Neutrophil (primary cell): ENCODE data around the gene MTMR12.
"Not testable (repeated sequence)": the region's sequence is repeated elsewhere in the genome, so short reads cannot be mapped to it uniquely, and the experiment has no call there.

Source experiments
- H3K27ac ChIP-seq: fragments of 200-600 bp; sonication (generic); 2 replicates; pipeline ENCODE4 v1.5.1; 2016; ENCODE audit warnings: mild to moderate bottlenecking, moderate library complexity
- H3K27me3 ChIP-seq: fragments of 200-600 bp; sonication (generic); 2 replicates; pipeline ENCODE4 v1.6.0; 2016; ENCODE audit warnings: mild to moderate bottlenecking
- H3K36me3 ChIP-seq: fragments of 200-600 bp; sonication (generic); 2 replicates; pipeline ENCODE4 v1.5.1; 2017
- H3K4me1 ChIP-seq, 2 experiments: fragments of 200-600 bp in 1 of 2; sonication (generic) in 1 of 2; 1 replicate in 1 of 2; 2 replicates in 1 of 2; pipeline versions ENCODE4 v1.5.1 to v1.6.1; 2013 to 2016; ENCODE audit warnings: low read depth in 1 of 2, low read length in 1 of 2, mild to moderate bottlenecking in 1 of 2, moderate library complexity in 1 of 2; ENCODE audit not compliant: control insufficient read depth in 1 of 2, insufficient read depth in 1 of 2
- H3K4me3 ChIP-seq, 2 experiments: fragments of 200-600 bp in 1 of 2; sonication (generic) in 1 of 2; 1 replicate in 1 of 2; 2 replicates in 1 of 2; pipeline ENCODE4 v1.5.1; 2013 to 2016; ENCODE audit warnings: low read depth in 1 of 2, low read length in 1 of 2, mild to moderate bottlenecking in 1 of 2, moderate library complexity in 1 of 2
- H3K9me3 ChIP-seq: fragments of 200-600 bp; sonication (generic); 2 replicates; pipeline ENCODE4 v1.5.1; 2016
- TF ChIP-seq, protein P1 (sequence below): fragments of 200-600 bp; sonication (generic); IDR thresholded peaks from 2 replicates; pipeline ENCODE4 v1.5.1; 2016; ENCODE audit warnings: antibody characterized with exemption

Gene MTMR12

DNA sequence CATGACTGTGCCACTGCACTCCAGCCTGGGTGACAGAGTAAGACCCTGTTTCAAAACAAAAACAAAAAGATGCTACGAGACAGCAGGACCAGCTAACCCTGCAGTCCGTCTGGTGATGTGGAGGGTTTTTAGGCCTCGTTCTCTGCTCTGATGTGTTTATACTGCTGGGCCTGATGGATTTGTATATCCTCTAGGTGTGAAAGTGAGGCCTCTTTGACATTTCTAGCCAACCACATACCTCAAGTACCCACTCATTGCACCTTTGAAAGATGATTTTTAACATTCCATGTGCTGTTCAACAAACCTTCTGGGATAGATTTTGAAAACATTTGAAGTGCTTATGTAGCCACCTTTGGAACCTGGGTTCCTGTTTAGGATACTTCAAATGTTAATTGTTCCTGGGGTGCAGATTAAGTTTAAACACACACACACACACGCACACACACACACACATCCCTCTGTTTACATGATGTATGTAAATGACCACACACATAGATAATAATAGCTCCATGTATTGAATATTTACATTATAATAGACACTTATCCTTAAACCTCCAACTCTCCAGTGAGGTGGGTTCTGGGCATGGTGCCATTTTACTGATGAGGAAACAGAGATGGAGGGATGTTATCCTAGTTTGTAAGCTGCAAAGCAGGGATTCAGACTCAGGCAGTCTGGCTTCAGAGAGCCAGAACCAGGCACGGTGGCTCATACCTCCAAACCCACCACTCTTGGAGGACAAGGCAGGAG, 89.8 kb downstream of the MTMR12 start:
- TF ChIP-seq, protein P1, sequence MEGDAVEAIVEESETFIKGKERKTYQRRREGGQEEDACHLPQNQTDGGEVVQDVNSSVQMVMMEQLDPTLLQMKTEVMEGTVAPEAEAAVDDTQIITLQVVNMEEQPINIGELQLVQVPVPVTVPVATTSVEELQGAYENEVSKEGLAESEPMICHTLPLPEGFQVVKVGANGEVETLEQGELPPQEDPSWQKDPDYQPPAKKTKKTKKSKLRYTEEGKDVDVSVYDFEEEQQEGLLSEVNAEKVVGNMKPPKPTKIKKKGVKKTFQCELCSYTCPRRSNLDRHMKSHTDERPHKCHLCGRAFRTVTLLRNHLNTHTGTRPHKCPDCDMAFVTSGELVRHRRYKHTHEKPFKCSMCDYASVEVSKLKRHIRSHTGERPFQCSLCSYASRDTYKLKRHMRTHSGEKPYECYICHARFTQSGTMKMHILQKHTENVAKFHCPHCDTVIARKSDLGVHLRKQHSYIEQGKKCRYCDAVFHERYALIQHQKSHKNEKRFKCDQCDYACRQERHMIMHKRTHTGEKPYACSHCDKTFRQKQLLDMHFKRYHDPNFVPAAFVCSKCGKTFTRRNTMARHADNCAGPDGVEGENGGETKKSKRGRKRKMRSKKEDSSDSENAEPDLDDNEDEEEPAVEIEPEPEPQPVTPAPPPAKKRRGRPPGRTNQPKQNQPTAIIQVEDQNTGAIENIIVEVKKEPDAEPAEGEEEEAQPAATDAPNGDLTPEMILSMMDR = no peak
- Histone ChIP-seq H3K36me3 (no peaks in the 10 kb centered on the region), H3K27me3 (no peaks in the 10 kb centered on the region), H3K27ac (no peak overlapping the region), H3K9me3 (no peaks in the 10 kb centered on the region), H3K4me3 (no peak overlapping the region), H3K4me1 (no peaks in the 10 kb centered on the region)

DNA sequence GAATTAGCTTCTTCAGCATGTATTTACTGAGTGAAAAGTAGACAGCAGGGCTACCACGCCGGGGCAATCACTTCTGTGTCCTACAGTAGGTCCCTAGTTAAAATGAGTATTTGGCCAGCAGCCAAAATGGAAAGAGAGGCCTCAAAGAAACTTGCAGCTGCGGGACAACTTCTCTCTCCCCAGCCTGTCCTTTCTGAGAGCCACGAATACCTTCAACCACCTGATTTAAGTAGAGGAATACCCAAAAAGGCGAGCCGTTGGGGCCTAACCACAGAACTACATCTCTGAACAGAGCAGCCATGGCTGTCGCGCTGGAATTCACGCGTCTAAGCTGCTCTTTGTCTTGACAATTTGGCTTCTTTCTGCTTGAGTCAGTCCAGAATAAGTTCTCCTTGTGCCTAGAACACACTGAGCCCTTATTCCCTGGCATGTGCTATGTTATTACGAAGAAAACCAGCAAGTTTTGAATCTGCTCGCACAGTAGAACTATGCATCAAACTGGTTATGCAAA, 94.8 kb downstream of the MTMR12 start:
- no peaks in the 10 kb centered on the region for H3K36me3 ChIP-seq
- H3K27ac ChIP-seq = no peak overlapping the region
- no peaks in the 10 kb centered on the region for H3K27me3 ChIP-seq
- H3K4me3 ChIP-seq = no peak overlapping the region
- no peaks in the 10 kb centered on the region for H3K4me1 ChIP-seq
- H3K9me3 ChIP-seq = no peaks in the 10 kb centered on the region
- TF ChIP-seq, protein P1 = no peak

DNA sequence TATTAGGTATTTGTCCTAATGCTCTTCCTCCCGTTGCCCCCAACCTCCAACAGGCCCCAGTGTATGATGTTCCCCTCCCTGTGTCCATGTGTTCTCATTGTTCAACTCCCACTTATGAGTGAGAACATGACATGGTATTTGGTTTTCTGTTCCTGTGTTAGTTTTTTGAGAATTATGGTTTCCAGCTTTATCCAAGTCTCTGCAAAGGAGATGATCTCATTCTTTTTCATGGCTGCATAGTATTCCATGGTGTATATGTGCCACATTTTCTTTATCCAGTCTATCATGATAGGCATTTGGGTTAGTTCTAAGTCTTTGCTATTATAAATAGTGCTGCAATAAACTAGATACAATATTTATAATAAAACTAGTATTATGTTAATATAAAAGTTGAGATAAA, 98.4 kb downstream of the MTMR12 start:
- H3K9me3 ChIP-seq, H3K27ac ChIP-seq, H3K4me1 ChIP-seq, H3K4me3 ChIP-seq, H3K27me3 ChIP-seq, H3K36me3 ChIP-seq: not testable (repeated sequence)

DNA sequence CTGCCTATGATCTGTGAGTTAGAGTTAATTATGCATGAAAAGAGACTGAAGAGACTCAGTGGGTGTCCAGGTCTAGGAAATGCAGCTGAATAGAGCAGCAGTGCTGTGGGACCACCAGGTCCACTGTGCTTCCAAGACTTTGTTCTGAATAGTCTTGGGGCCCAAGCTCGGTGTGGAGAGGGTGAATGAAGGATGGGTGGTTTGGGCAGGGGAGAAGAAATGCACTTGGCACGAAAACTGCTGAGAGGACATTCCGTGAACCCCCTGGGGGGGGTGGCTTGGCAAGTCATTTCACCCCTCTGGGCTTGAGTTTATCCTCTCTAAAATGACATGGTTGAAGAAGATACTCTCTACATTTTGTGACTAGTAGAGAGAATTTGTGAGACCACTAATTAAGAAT, 102.6 kb downstream of the MTMR12 start:
- no peaks in the 10 kb centered on the region for H3K9me3 ChIP-seq
- peaks cover 4 to 7% of the 10 kb centered on the region in 2 experiments for H3K4me1 ChIP-seq
- H3K27me3 ChIP-seq = no peaks in the 10 kb centered on the region
- H3K4me3 ChIP-seq = no peak overlapping the region
- TF ChIP-seq, protein P1 = no peak
- H3K27ac ChIP-seq = no peak overlapping the region
- no peaks in the 10 kb centered on the region for H3K36me3 ChIP-seq

DNA sequence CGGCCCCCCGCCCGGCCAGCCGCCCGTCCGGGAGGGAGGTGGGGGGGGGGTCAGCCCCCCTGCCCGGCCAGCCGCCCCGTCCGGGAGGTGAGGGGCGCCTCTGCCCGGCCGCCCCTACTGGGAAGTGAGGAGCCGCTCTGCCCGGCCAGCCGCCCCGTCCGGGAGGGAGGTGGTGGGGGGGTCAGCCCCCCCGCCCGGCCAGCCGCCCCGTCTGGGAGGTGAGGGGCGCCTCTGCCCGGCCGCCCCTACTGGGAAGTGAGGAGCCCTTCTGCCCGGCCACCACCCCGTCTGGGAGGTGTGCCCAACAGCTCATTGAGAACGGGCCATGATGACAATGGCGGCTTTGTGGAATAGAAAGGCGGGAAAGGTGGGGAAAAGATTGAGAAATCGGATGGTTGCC, 103.9 kb downstream of the MTMR12 start:
- not testable (repeated sequence) for H3K4me1 ChIP-seq, H3K27me3 ChIP-seq, H3K9me3 ChIP-seq, H3K36me3 ChIP-seq, H3K27ac ChIP-seq, H3K4me3 ChIP-seq

DNA sequence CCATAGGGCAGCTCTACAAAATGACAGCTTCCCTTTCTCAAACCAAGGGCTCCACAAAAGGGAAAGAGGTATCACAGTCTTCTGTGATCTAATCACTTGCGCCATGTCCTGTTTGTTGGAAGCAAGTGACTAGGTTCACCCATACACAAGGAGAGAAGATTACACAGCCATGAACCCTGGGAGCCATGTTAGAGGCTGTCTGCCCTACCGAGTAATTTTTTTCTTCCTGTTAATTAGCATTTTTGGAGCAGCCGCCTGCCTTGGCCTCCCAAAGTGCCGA, 105.4 kb downstream of the MTMR12 start:
- Histone ChIP-seq H3K27me3 (peaks cover 15% of the 10 kb centered on the region), H3K9me3 (no peaks in the 10 kb centered on the region), H3K4me3 (no peak overlapping the region), H3K4me1 (peaks cover 4 to 7% of the 10 kb centered on the region in 2 experiments), H3K27ac (no peak overlapping the region), H3K36me3 (no peaks in the 10 kb centered on the region)
- TF ChIP-seq, protein P1 = no peak
